Naive thymus-derived CD4-positive, alpha-beta T cell (primary cell): ENCODE results near the gene ACSL5. TPM values are rescaled to one million over a fixed set of nuclear protein-coding genes. Genes with fewer than 3 reads are reported as not detected.

Experiments
- ATAC-seq: fragments of 150-1000 bp; cut with Tn5 transposase; 2 replicates; pipeline ENCODE4 v1.10.0; 2021; ENCODE audit warnings: mild to moderate bottlenecking, moderate library complexity
- CTCF ChIA-PET: fragments of 350-600 bp; sonication (Branson Sonifier 250); formaldehyde crosslinking; loops from one replicate; lab custom pipeline; 2021; ENCODE audit warnings: antibody characterized with exemption; lab: Charles Lee
- POLR2A ChIA-PET: fragments of 350-600 bp; sonication (Branson Sonifier 250); formaldehyde crosslinking; loops from one replicate; lab custom pipeline; 2021; ENCODE audit warnings: antibody characterized with exemption, inconsistent platforms; lab: Charles Lee
- DNase-seq, 9 donors: peaks; one replicate each; pipeline versions ENCODE4 v3.0.0 to v3.0.0-alpha.2; 2020 to 2022; ENCODE audit warnings: mixed read lengths in 1 of 9
- H3K27ac ChIP-seq: one replicate; pipeline ENCODE4 v1.7.0; 2013; ENCODE audit warnings: mild to moderate bottlenecking, low read depth, low read length, moderate library complexity
- H3K27me3 ChIP-seq, 2 donors: one replicate each; pipeline ENCODE4 v1.7.0; 2013; ENCODE audit warnings: low read length in 2 of 2, mild to moderate bottlenecking in 2 of 2, moderate library complexity in 2 of 2; ENCODE audit not compliant: control insufficient read depth in 2 of 2, insufficient read depth in 2 of 2
- H3K36me3 ChIP-seq, 3 experiments: 1 replicate in 2 of 3; 2 replicates in 1 of 3; pipeline ENCODE4 v1.7.0; 2013; ENCODE audit warnings: low read length in 3 of 3, mild to moderate bottlenecking in 3 of 3, moderate library complexity in 1 of 3; ENCODE audit not compliant: insufficient read depth in 3 of 3, control insufficient read depth in 2 of 3
- H3K4me1 ChIP-seq, 2 donors: one replicate each; pipeline ENCODE4 v1.7.0; 2013; ENCODE audit warnings: low read length in 2 of 2, mild to moderate bottlenecking in 2 of 2, moderate library complexity in 1 of 2; ENCODE audit not compliant: control insufficient read depth in 2 of 2, insufficient read depth in 2 of 2
- H3K4me3 ChIP-seq: 2 replicates; pipeline ENCODE4 v1.7.0; 2013; ENCODE audit warnings: mild to moderate bottlenecking, low read length
- H3K9me3 ChIP-seq, 3 experiments: 1 replicate in 2 of 3; 2 replicates in 1 of 3; pipeline ENCODE4 v1.7.0; 2013; ENCODE audit warnings: low read length in 3 of 3; ENCODE audit not compliant: control insufficient read depth in 2 of 3
- H3K27ac Mint-ChIP-seq, 9 donors: one replicate each; pipeline ENCODE4 v1.8.0; 2020 to 2022; ENCODE audit warnings: mixed read lengths in 9 of 9, mild to moderate bottlenecking in 8 of 9, moderate library complexity in 5 of 9, inconsistent platforms in 2 of 9
- H3K27me3 Mint-ChIP-seq, 5 donors: one replicate each; pipeline ENCODE4 v1.8.0; 2021 to 2022; ENCODE audit warnings: mixed read lengths in 5 of 5, mild to moderate bottlenecking in 1 of 5
- H3K36me3 Mint-ChIP-seq, 5 donors: one replicate each; pipeline ENCODE4 v1.8.0; 2020 to 2022; ENCODE audit warnings: mixed read lengths in 5 of 5, mild to moderate bottlenecking in 3 of 5, inconsistent platforms in 1 of 5
- H3K4me1 Mint-ChIP-seq, 7 donors: one replicate each; pipeline ENCODE4 v1.8.0; 2020 to 2022; ENCODE audit warnings: mixed read lengths in 7 of 7, mild to moderate bottlenecking in 3 of 7, inconsistent platforms in 1 of 7
- H3K4me3 Mint-ChIP-seq, 10 donors: one replicate each; pipeline ENCODE4 v1.8.0; 2020 to 2022; ENCODE audit warnings: mild to moderate bottlenecking in 10 of 10, mixed read lengths in 10 of 10, moderate library complexity in 6 of 10, inconsistent platforms in 2 of 10
- H3K9me3 Mint-ChIP-seq, 11 donors: one replicate each; pipeline ENCODE4 v1.8.0; 2020 to 2022; ENCODE audit warnings: mixed read lengths in 11 of 11, mild to moderate bottlenecking in 4 of 11, inconsistent platforms in 1 of 11, moderate library complexity in 1 of 11
- intact Hi-C, 2 donors: fragments of 100-400 bp; cut with micrococcal nuclease; formaldehyde crosslinking; loops; one replicate each; pipeline ENCODE4 v1.15.1; 2023
- polyA plus RNA-seq, 2 donors: library from polyadenylated mRNA; unstranded; fragments of 300-500 nt; fragmentation: Illumina TruSeq; gene quantifications; one replicate each; pipeline ENCODE4 v1.2.3, GENCODE V29; 2021
- total RNA-seq, 6 experiments: library from RNA in 5 of 6; stranded (reverse) in 5 of 6; gene quantifications; 1 replicate in 5 of 6; 2 replicates in 1 of 6; pipeline ENCODE4 v1.2.3 and lab custom pipeline; 2021 to 2026

ACSL5 gene
- total and polyA plus RNA-seq, 7 experiments from 2014 or later = 30.3 to 72.5 (median 39.7) TPM

GRCh38 chr10:112359606-112360307 lies 14.2 kb upstream of the ACSL5 start:
- H3K27me3 Mint-ChIP-seq = peaks cover 0 to 7% (median 0%) of the 10 kb centered on the region in 5 donors
- no peaks in the 10 kb centered on the region for H3K36me3 ChIP-seq
- no peaks in the 10 kb centered on the region for H3K4me1 Mint-ChIP-seq
- H3K27me3 ChIP-seq = no peaks in the 10 kb centered on the region
- ChIA-PET CTCF (no interaction called here), POLR2A (no interaction called here)
- no peaks in the 10 kb centered on the region for H3K4me1 ChIP-seq
- no peaks in the 10 kb centered on the region for H3K9me3 ChIP-seq
- H3K27ac Mint-ChIP-seq = no peak overlapping the region
- H3K9me3 Mint-ChIP-seq = no peaks in the 10 kb centered on the region
- DNase-seq (no peak), ATAC-seq (no peak)
- no peak overlapping the region for H3K27ac ChIP-seq
- intact Hi-C loops = loop anchor here in 1 of 2 donors (1.0 kb wide), 1 partner anchor 8 kb away; no protein-coding TSS in a partner anchor
- no peaks in the 10 kb centered on the region for H3K36me3 Mint-ChIP-seq
- H3K4me3 Mint-ChIP-seq = no peak overlapping the region
- no peak overlapping the region for H3K4me3 ChIP-seq

DNA sequence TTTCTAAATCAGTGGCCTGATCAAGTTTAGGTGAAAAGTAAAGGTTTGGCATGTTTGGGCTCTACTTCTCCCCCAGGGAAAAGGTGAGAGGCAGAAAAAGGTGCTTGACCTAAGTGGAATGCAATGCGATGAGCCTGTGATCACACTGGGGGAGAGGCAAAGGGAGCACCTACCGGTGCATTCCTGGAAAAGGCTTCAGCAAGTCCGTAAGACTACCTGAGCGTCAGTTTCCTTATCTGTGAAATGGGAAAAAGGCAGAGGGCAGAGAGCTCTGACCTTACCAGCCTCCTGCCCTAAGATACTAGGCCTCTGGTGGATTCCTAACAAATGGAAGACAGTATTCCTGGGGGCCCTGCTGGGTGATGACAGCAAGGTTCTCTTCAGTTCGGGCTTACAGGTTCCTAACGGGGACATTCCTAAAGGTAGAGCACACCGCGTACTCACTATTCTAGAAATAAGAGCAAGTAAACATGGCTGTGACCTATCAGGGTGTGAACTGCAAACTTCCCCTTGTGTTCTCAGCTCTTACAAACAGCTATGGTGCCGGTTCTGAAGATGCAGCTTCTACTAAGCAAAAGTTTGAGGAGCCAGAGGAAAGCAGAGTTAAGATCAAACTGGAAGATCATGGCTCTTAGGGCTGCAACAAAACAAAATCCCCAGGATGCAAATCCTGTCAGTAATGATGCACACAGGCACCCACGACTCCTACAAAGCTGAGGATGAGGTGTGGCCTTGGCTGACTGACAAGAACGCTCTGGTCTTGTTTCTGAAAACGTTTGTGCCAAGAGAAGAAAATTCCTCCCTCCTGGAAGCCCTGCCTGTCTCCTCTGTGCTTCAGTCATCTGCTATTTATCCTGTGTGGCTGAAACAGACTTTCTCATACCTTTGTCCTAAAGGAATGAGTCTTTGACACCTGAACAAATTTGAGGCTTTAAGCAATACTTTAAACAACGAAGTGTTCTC lies 13.3 kb upstream of the ACSL5 start:
- POLR2A ChIA-PET = no interaction called here
- H3K9me3 Mint-ChIP-seq = no peaks in the 10 kb centered on the region
- no peaks in the 10 kb centered on the region for H3K36me3 Mint-ChIP-seq
- H3K27ac Mint-ChIP-seq = no peak overlapping the region
- Histone ChIP-seq H3K27me3 (no peaks in the 10 kb centered on the region), H3K4me3 (no peak overlapping the region), H3K9me3 (no peaks in the 10 kb centered on the region), H3K36me3 (no peaks in the 10 kb centered on the region), H3K27ac (no peak overlapping the region), H3K4me1 (no peaks in the 10 kb centered on the region)
- no peaks in the 10 kb centered on the region for H3K4me1 Mint-ChIP-seq
- DNase-seq (no peak), ATAC-seq (no peak)
- intact Hi-C loops = no loop called here
- H3K4me3 Mint-ChIP-seq = no peak overlapping the region
- H3K27me3 Mint-ChIP-seq = peaks cover 0 to 11% (median 0%) of the 10 kb centered on the region in 5 donors
- CTCF ChIA-PET = no interaction called here

- Histone ChIP-seq H3K4me3 (no peak overlapping the region), H3K9me3 (no peaks in the 10 kb centered on the region), H3K4me1 (no peaks in the 10 kb centered on the region), H3K27ac (no peak overlapping the region), H3K27me3 (no peaks in the 10 kb centered on the region), H3K36me3 (no peaks in the 10 kb centered on the region)
- POLR2A ChIA-PET = no interaction called here
- Mint-ChIP-seq H3K9me3 (no peaks in the 10 kb centered on the region), H3K36me3 (no peaks in the 10 kb centered on the region), H3K27ac (no peak overlapping the region), H3K27me3 (peaks cover 0 to 16% (median 0%) of the 10 kb centered on the region in 5 donors), H3K4me3 (no peak overlapping the region), H3K4me1 (no peaks in the 10 kb centered on the region)
- CTCF ChIA-PET = no interaction called here
- DNase-seq (no peak), ATAC-seq (no peak)
- intact Hi-C loops = no loop called here
Measured at GRCh38 chr10:112361951-112362751, 11.8 kb upstream of the ACSL5 start.

DNA sequence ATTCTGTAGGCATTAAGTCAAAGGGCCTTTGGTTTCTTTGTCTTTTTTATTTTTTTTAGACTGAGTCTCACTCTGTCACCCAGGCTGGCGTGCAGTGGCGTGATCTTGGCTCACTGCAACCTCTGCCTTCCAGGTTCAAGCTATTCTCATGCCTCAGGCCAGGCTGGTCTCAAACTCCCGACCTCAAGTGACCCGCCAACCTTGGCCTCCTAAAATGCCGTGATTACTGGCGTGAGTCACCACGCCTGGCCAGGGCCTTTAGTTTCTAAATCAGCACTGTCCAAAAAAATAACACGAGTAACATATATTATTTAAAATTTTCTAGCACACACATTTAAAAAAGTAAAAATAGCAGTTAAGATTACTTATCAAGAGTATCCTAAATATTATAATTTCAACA lies 11.1 kb upstream of the ACSL5 start:
- H3K27me3 ChIP-seq = no peaks in the 10 kb centered on the region
- Mint-ChIP-seq H3K9me3 (no peaks in the 10 kb centered on the region), H3K36me3 (no peaks in the 10 kb centered on the region), H3K4me3 (no peak overlapping the region), H3K27ac (no peak overlapping the region), H3K27me3 (peaks cover 0 to 16% (median 0%) of the 10 kb centered on the region in 5 donors), H3K4me1 (no peaks in the 10 kb centered on the region)
- ATAC-seq (no peak), DNase-seq (no peak)
- ChIA-PET POLR2A (no interaction called here), CTCF (no interaction called here)
- H3K27ac ChIP-seq = no peak overlapping the region
- H3K9me3 ChIP-seq = no peaks in the 10 kb centered on the region
- H3K4me3 ChIP-seq = no peak overlapping the region
- no peaks in the 10 kb centered on the region for H3K36me3 ChIP-seq
- H3K4me1 ChIP-seq = peaks cover 0 to 2% of the 10 kb centered on the region in 2 donors
- intact Hi-C loops = no loop called here

DNA sequence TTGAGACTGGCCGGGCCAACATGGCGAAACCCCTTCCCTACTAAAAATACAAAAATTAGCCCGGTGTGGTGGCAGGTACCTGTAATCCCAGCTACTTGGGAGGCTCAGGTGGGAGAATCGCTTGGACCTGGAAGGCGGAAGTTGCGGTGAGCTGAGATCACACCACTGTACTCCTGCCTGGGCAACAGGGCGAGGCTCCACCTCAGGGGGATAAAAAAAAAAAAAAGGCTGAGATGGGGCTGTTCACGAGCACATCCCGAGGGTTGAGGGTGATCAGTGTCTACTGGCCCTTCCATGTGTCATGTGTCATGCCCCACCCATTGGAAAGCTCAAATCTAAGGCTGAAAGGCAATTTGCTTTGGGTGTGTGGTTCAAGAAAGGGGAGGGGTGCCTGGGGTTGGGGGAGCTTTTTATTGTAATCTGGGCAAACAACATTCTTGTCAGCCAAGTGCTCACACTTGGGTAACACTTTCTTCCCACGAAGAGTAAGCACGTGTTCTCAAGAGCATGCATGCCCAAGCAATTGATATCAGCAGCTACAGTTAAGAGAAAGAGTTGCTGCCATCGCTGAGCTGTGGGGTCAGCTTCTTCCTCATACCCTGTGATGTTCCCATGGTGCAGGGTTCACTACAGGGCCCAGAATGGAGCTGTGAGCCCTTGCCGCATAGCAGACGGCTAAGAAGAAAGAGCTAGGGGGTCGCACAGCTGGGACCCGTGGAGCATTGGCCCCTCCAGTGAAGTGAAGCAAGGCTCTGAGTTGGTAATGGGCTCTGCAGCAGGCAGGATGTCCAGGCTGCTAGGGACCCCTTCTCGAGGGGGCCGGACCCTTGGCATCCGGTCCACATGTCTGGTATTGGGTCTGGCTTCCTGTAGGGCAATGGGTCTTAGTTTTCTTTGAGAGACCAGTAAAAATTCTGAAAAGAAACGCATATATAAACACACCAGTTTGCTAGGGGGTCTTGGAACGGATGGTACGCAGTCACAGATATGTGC lies 9.9 kb upstream of the ACSL5 start:
- ChIA-PET POLR2A (interaction anchor here (0.6 kb wide), 1 partner anchor 1826 kb away, joined by 3 read pairs; no protein-coding TSS in a partner anchor), CTCF (no interaction called here)
- Mint-ChIP-seq H3K36me3 (no peaks in the 10 kb centered on the region), H3K4me1 (peaks cover 0 to 4% (median 0%) of the 10 kb centered on the region in 7 donors), H3K27me3 (peaks cover 0 to 16% (median 0%) of the 10 kb centered on the region in 5 donors), H3K27ac (no peak overlapping the region), H3K9me3 (no peaks in the 10 kb centered on the region), H3K4me3 (no peak overlapping the region)
- no peaks in the 10 kb centered on the region for H3K27me3 ChIP-seq
- ATAC-seq = no peak
- DNase-seq = no peak
- intact Hi-C loops = no loop called here
- H3K36me3 ChIP-seq = no peaks in the 10 kb centered on the region
- no peak overlapping the region for H3K27ac ChIP-seq
- no peak overlapping the region for H3K4me3 ChIP-seq
- peaks cover 0 to 10% of the 10 kb centered on the region in 2 donors for H3K4me1 ChIP-seq
- no peaks in the 10 kb centered on the region for H3K9me3 ChIP-seq
